GM12878 (cell line): Measurements from ENCODE around the gene SUPT3H.

Experiments
- CBX5 ChIP-seq: sonication (generic); IDR thresholded peaks from 2 replicates; pipeline ENCODE4 v1.6.1; 2016; ENCODE audit warnings: low read depth, moderate library complexity, mild to moderate bottlenecking, inconsistent platforms
- CHD4 ChIP-seq: fragments of 200-600 bp; sonication (generic); IDR thresholded peaks from 2 replicates; pipeline ENCODE4 v1.6.1; 2016; ENCODE audit warnings: mild to moderate bottlenecking
- CREB1 ChIP-seq: IDR thresholded peaks from 2 replicates; pipeline ENCODE4 v1.6.1; 2012; ENCODE audit warnings: low read depth, mild to moderate bottlenecking, inconsistent platforms
- IRF3 ChIP-seq: fragments of 450-650 bp; IDR thresholded peaks from 2 replicates; pipeline ENCODE4 v1.6.1; 2014; ENCODE audit warnings: mild to moderate bottlenecking
- POLR2A ChIP-seq: IDR thresholded peaks from 2 replicates; pipeline ENCODE4 v1.6.1; 2011; ENCODE audit warnings: low read depth, mild to moderate bottlenecking, low read length
- RAD21 ChIP-seq: IDR thresholded peaks from 2 replicates; pipeline ENCODE4 v1.6.1; 2011; ENCODE audit warnings: mild to moderate bottlenecking, low read depth, low read length, moderate library complexity; ENCODE audit not compliant: insufficient read depth
- SIN3A ChIP-seq: IDR thresholded peaks from 2 replicates; pipeline ENCODE4 v1.6.1; 2012; ENCODE audit warnings: low read depth, low read length, improper control_type of control experiment
- SUZ12 ChIP-seq: fragments of 200-600 bp; sonication (generic); IDR thresholded peaks from one replicate; pipeline ENCODE4 v1.6.1; 2018; ENCODE audit warnings: antibody characterized with exemption, mild to moderate bottlenecking; ENCODE audit not compliant: unreplicated experiment
- ZNF274 ChIP-seq: IDR thresholded peaks from one replicate; pipeline ENCODE4 v1.8.0; 2011; ENCODE audit not compliant: insufficient read length, insufficient read depth
- ZNF592 ChIP-seq: fragments of 450-650 bp; IDR thresholded peaks from 2 replicates; pipeline ENCODE4 v1.6.1; 2017; ENCODE audit warnings: mild to moderate bottlenecking, moderate library complexity
- ZZZ3 ChIP-seq: IDR thresholded peaks from 2 replicates; pipeline ENCODE4 v1.6.1; 2011; ENCODE audit warnings: low read depth; ENCODE audit not compliant: control insufficient read depth, insufficient read length
- TF ChIP-seq, protein P1 (sequence below): IDR thresholded peaks from 2 replicates; pipeline ENCODE4 v1.6.1; 2012; ENCODE audit warnings: low read depth, low read length, improper control_type of control experiment
- TF ChIP-seq, protein P2 (sequence below), 3 experiments: IDR thresholded peaks in 2 of 3; conservative IDR thresholded peaks in 1 of 3; 2 replicates each; pipeline ENCODE4 v1.5.1; 2011; ENCODE audit warnings: low read depth in 3 of 3, low read length in 3 of 3, mild to moderate bottlenecking in 3 of 3, control low read depth in 2 of 3, moderate library complexity in 2 of 3, inconsistent platforms in 1 of 3, mixed read lengths in 1 of 3; ENCODE audit not compliant: control insufficient read depth in 2 of 3, insufficient read depth in 1 of 3; ENCODE audit errors: extremely low read depth in 1 of 3

DNA sequence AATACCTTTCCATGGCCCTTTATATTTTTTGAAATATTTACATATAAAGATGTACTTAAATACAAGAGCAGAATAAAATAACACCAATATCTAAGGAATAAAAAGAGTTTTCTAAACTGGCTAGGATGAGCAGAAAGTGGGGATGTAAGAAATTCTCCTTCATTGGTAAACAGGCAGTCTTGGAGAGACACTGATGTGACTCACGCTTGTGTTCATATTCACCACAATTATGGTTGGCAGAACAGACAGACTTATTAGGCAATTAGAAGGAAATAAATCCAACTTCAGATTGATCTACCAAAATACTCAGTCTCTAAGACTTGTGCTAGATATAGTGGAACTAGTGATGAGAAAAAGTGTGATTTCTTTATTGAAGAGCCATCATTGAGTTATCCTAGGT is 526.6 kb downstream of the SUPT3H start:
- TF ChIP-seq, protein P1, sequence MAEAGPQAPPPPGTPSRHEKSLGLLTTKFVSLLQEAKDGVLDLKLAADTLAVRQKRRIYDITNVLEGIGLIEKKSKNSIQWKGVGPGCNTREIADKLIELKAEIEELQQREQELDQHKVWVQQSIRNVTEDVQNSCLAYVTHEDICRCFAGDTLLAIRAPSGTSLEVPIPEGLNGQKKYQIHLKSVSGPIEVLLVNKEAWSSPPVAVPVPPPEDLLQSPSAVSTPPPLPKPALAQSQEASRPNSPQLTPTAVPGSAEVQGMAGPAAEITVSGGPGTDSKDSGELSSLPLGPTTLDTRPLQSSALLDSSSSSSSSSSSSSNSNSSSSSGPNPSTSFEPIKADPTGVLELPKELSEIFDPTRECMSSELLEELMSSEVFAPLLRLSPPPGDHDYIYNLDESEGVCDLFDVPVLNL: no peak
- TF ChIP-seq ZNF274 (no peak), ZNF592 (no peak), CBX5 (no peak), POLR2A (no peak), SUZ12 (no peak), RAD21 (no peak), CREB1 (no peak), IRF3 (no peak), CHD4 (no peak), ZZZ3 (no peak), SIN3A (no peak)
- TF ChIP-seq, protein P2, sequence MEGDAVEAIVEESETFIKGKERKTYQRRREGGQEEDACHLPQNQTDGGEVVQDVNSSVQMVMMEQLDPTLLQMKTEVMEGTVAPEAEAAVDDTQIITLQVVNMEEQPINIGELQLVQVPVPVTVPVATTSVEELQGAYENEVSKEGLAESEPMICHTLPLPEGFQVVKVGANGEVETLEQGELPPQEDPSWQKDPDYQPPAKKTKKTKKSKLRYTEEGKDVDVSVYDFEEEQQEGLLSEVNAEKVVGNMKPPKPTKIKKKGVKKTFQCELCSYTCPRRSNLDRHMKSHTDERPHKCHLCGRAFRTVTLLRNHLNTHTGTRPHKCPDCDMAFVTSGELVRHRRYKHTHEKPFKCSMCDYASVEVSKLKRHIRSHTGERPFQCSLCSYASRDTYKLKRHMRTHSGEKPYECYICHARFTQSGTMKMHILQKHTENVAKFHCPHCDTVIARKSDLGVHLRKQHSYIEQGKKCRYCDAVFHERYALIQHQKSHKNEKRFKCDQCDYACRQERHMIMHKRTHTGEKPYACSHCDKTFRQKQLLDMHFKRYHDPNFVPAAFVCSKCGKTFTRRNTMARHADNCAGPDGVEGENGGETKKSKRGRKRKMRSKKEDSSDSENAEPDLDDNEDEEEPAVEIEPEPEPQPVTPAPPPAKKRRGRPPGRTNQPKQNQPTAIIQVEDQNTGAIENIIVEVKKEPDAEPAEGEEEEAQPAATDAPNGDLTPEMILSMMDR (IDR thresholded peaks at IDR 0.05 in 2 of 3, conservative IDR thresholded peaks at IDR 0.05 in 1 of 3; ENCODE audit: control insufficient read depth in 2 of 3, extremely low read depth in 1 of 3, insufficient read depth in 1 of 3, low read depth in 3 of 3, low read length in 3 of 3): no peak
